Cardiac muscle cell (in vitro differentiated cells and primary cell): Measurements from ENCODE around the gene CES4A. TPM values are rescaled to one million over a fixed set of nuclear protein-coding genes. Genes with fewer than 3 reads are reported as not detected.
"Not testable (repeated sequence)": the region's sequence is repeated elsewhere in the genome, so short reads cannot be mapped to it uniquely, and the experiment has no call there.

ENCODE experiments used
- DNase-seq, 2 donors: peaks; one replicate each; pipeline versions ENCODE4 v3.0.0 to v3.0.0-alpha.2; 2010 to 2017; ENCODE audit warnings: low read depth in 1 of 2, low spot score in 1 of 2
- H3K27ac ChIP-seq: fragments of 200-600 bp; sonication (generic); 2 replicates; pipeline ENCODE4 v1.5.1; 2016
- H3K27me3 ChIP-seq: fragments of 200-600 bp; sonication (generic); 2 replicates; pipeline ENCODE4 v1.6.0; 2016; ENCODE audit warnings: control low read depth
- H3K36me3 ChIP-seq: fragments of 200-600 bp; sonication (generic); 2 replicates; pipeline ENCODE4 v1.5.1; 2016; ENCODE audit warnings: control low read depth
- H3K4me1 ChIP-seq: fragments of 200-600 bp; sonication (generic); 2 replicates; pipeline ENCODE4 v1.8.1; 2017; ENCODE audit warnings: low read depth, mild to moderate bottlenecking, mixed run types
- H3K4me3 ChIP-seq: fragments of 200-600 bp; sonication (generic); 2 replicates; pipeline ENCODE4 v1.5.1; 2016; ENCODE audit warnings: mild to moderate bottlenecking
- H3K9me3 ChIP-seq: fragments of 200-600 bp; sonication (generic); 2 replicates; pipeline ENCODE4 v1.5.1; 2017; ENCODE audit warnings: low read depth, mild to moderate bottlenecking, control low read depth
- polyA plus RNA-seq: library from polyadenylated mRNA; unstranded; fragments of >200 nt; fragmentation: Nextera tagmentation; extraction: Ambion mirVana; gene quantifications from 2 replicates; pipeline ENCODE4 v1.2.1, GENCODE V29; 2016
- total RNA-seq: library from RNA; depleted of rRNA; stranded (reverse); fragments of >200 nt; gene quantifications from 2 replicates; pipeline ENCODE4 v1.2.3, GENCODE V29; 2016
- TF ChIP-seq, protein P1 (sequence below): IDR thresholded peaks from 2 replicates; pipeline ENCODE4 v1.5.1; 2012; ENCODE audit warnings: low read depth, mild to moderate bottlenecking, low read length

The CES4A gene
- total and polyA plus RNA-seq, 2 experiments from 2014 or later, result 14.7 to 15.7 TPM

DNA sequence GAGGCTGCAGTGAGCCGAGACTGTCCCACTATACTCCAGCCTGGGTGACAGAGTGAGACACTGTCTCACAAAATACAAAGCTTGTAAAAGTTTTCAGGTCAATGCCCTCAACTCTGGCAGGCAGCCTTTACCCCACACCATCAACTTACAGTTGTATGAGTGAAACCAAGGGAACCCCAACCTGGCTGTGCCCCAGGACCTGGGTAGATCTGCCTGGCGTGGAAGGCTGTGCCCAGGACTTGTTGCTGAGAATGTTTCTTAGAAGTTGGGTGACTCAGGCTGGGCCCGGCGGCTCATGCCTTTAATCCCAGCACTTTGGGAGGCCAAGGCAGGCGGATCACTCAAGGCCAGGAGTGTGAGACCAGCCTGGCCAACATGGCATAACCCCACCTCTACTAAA, 19.5 kb upstream of the CES4A start:
- no peak for DNase-seq
- H3K4me3 ChIP-seq, result no peak overlapping the region

GRCh38 chr16:66970775-66971720, 17.3 kb upstream of the CES4A start:
- no peak overlapping the region for H3K27ac ChIP-seq
- DNase-seq, result no peak
- TF ChIP-seq, protein P1, sequence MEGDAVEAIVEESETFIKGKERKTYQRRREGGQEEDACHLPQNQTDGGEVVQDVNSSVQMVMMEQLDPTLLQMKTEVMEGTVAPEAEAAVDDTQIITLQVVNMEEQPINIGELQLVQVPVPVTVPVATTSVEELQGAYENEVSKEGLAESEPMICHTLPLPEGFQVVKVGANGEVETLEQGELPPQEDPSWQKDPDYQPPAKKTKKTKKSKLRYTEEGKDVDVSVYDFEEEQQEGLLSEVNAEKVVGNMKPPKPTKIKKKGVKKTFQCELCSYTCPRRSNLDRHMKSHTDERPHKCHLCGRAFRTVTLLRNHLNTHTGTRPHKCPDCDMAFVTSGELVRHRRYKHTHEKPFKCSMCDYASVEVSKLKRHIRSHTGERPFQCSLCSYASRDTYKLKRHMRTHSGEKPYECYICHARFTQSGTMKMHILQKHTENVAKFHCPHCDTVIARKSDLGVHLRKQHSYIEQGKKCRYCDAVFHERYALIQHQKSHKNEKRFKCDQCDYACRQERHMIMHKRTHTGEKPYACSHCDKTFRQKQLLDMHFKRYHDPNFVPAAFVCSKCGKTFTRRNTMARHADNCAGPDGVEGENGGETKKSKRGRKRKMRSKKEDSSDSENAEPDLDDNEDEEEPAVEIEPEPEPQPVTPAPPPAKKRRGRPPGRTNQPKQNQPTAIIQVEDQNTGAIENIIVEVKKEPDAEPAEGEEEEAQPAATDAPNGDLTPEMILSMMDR, result no peak

More for the DNA sequence above, 19.5 kb upstream of the CES4A start:
- TF ChIP-seq, protein P1, result no peak
- Histone ChIP-seq H3K36me3 (no peaks in the 10 kb centered on the region), H3K4me1 (no peaks in the 10 kb centered on the region), H3K27ac (no peak overlapping the region), H3K27me3 (no peaks in the 10 kb centered on the region), H3K9me3 (no peaks in the 10 kb centered on the region)

GRCh38 chr16:66972983-66973382, 15.4 kb upstream of the CES4A start:
- no peaks in the 10 kb centered on the region for H3K4me1 ChIP-seq
- peak in 1 of 2 donors; percentile 47 for DNase-seq
- H3K9me3 ChIP-seq, result no peaks in the 10 kb centered on the region
- TF ChIP-seq, protein P1, result no peak
- H3K36me3 ChIP-seq, result no peaks in the 10 kb centered on the region
- H3K27ac ChIP-seq, result no peak overlapping the region
- H3K27me3 ChIP-seq, result no peaks in the 10 kb centered on the region
- no peak overlapping the region for H3K4me3 ChIP-seq

More at GRCh38 chr16:66970775-66971720, 17.3 kb upstream of the CES4A start:
- no peak overlapping the region for H3K4me3 ChIP-seq
- no peaks in the 10 kb centered on the region for H3K36me3 ChIP-seq
- no peaks in the 10 kb centered on the region for H3K9me3 ChIP-seq
- no peaks in the 10 kb centered on the region for H3K27me3 ChIP-seq
- H3K4me1 ChIP-seq, result no peaks in the 10 kb centered on the region

- DNase-seq, result no peak
- H3K4me3 ChIP-seq, result no peak overlapping the region
- TF ChIP-seq, protein P1, result no peak
- no peaks in the 10 kb centered on the region for H3K9me3 ChIP-seq
- H3K27me3 ChIP-seq, result no peaks in the 10 kb centered on the region
- H3K27ac ChIP-seq, result no peak overlapping the region
- H3K4me1 ChIP-seq, result no peaks in the 10 kb centered on the region
- no peaks in the 10 kb centered on the region for H3K36me3 ChIP-seq
Observed at GRCh38 chr16:66973716-66974115, 14.7 kb upstream of the CES4A start.

- H3K9me3 ChIP-seq, H3K4me3 ChIP-seq, H3K27ac ChIP-seq, H3K4me1 ChIP-seq, H3K27me3 ChIP-seq, DNase-seq, H3K36me3 ChIP-seq: not testable (repeated sequence)
Observed at GRCh38 chr16:66974156-66974931, 14.0 kb upstream of the CES4A start.

- H3K9me3 ChIP-seq, H3K4me1 ChIP-seq, H3K36me3 ChIP-seq, H3K27me3 ChIP-seq, DNase-seq, H3K27ac ChIP-seq, H3K4me3 ChIP-seq: not testable (repeated sequence)
Observed at GRCh38 chr16:66974932-66975246, 13.5 kb upstream of the CES4A start.
